ENCODE results near the gene CHADL. TPM values are rescaled to one million over a fixed set of nuclear protein-coding genes. Genes with fewer than 3 reads are reported as not detected.

Gene CHADL
- total and polyA plus RNA-seq, 4 donors: 1.00 to 4.2 (median 3.9) TPM

GRCh38 chr22:41239443-41240128 is 1.1 kb downstream of the CHADL start:
- WGBS, 2 donors: 85 to 87% methylated on average over 16 of the region's 16 CpGs
- no peak overlapping the region for H3K9ac ChIP-seq (ENCODE audit: insufficient read depth in 1 of 2, low read length in 2 of 2)
- ATAC-seq (ENCODE audit: insufficient read depth, low FRiP score): no peak
- H3K4me1 ChIP-seq (ENCODE audit: control insufficient read depth in 5 of 5, insufficient read depth in 5 of 5, low read length in 5 of 5): peaks cover 0 to 19% (median 0%) of the 10 kb centered on the region in 5 donors
- TF ChIP-seq CTCF (IDR thresholded peaks at IDR 0.05; ENCODE audit: control extremely low read depth, extremely low read depth): no peak
- no peaks in the 10 kb centered on the region for H3K27me3 ChIP-seq (ENCODE audit: control insufficient read depth in 3 of 3, insufficient read depth in 3 of 3, low read length in 2 of 3)
- H3K36me3 ChIP-seq (ENCODE audit: control insufficient read depth in 4 of 4, insufficient read depth in 4 of 4, low read length in 4 of 4): no peaks in the 10 kb centered on the region
- no peaks in the 10 kb centered on the region for H3K9me3 ChIP-seq (ENCODE audit: control insufficient read depth in 4 of 4, insufficient read depth in 3 of 4, low read length in 3 of 4)
- DNase-seq: no peak
- no peak overlapping the region for H3K27ac ChIP-seq (ENCODE audit: low read depth in 1 of 2, low read length in 1 of 2)
- no peak overlapping the region for H3K4me3 ChIP-seq

- no peaks in the 10 kb centered on the region for H3K27me3 ChIP-seq (ENCODE audit: control insufficient read depth in 3 of 3, insufficient read depth in 3 of 3, low read length in 2 of 3)
- no peaks in the 10 kb centered on the region for H3K36me3 ChIP-seq (ENCODE audit: control insufficient read depth in 4 of 4, insufficient read depth in 4 of 4, low read length in 4 of 4)
- ATAC-seq (ENCODE audit: insufficient read depth, low FRiP score) (no peak), DNase-seq (no peak)
- 95 to 97% methylated on average over 29 to 32 of the region's 32 CpGs for WGBS, 2 donors
- no peaks in the 10 kb centered on the region for H3K9me3 ChIP-seq (ENCODE audit: control insufficient read depth in 4 of 4, insufficient read depth in 3 of 4, low read length in 3 of 4)
- H3K4me3 ChIP-seq: no peak overlapping the region
- no peak overlapping the region for H3K27ac ChIP-seq (ENCODE audit: low read depth in 1 of 2, low read length in 1 of 2)
- no peak overlapping the region for H3K9ac ChIP-seq (ENCODE audit: insufficient read depth in 1 of 2, low read length in 2 of 2)
- TF ChIP-seq CTCF (IDR thresholded peaks at IDR 0.05; ENCODE audit: control extremely low read depth, extremely low read depth): no peak
- H3K4me1 ChIP-seq (ENCODE audit: control insufficient read depth in 5 of 5, insufficient read depth in 5 of 5, low read length in 5 of 5): peaks cover 0 to 19% (median 0%) of the 10 kb centered on the region in 5 donors
Measured at GRCh38 chr22:41238570-41239442, 1.9 kb downstream of the CHADL start.

- no peaks in the 10 kb centered on the region for H3K9me3 ChIP-seq (ENCODE audit: control insufficient read depth in 4 of 4, insufficient read depth in 3 of 4, low read length in 3 of 4)
- WGBS, 2 donors: 18 to 22% methylated on average over 67 to 97 of the region's 97 CpGs
- DNase-seq (peak; percentile 51 to 77 (median 71)), ATAC-seq (ENCODE audit: insufficient read depth, low FRiP score) (peak; percentile 90)
- TF ChIP-seq CTCF (IDR thresholded peaks at IDR 0.05; ENCODE audit: control extremely low read depth, extremely low read depth): peak; percentile 58
- H3K36me3 ChIP-seq (ENCODE audit: control insufficient read depth in 4 of 4, insufficient read depth in 4 of 4, low read length in 4 of 4): no peaks in the 10 kb centered on the region
- no peaks in the 10 kb centered on the region for H3K27me3 ChIP-seq (ENCODE audit: control insufficient read depth in 3 of 3, insufficient read depth in 3 of 3, low read length in 2 of 3)
- H3K4me3 ChIP-seq: peak overlapping the region; percentile 18
- no peak overlapping the region for H3K9ac ChIP-seq (ENCODE audit: insufficient read depth in 1 of 2, low read length in 2 of 2)
- peak overlapping the region in 1 of 2 donors; percentile 58 for H3K27ac ChIP-seq (ENCODE audit: low read depth in 1 of 2, low read length in 1 of 2)
- peaks cover 0 to 19% (median 0%) of the 10 kb centered on the region in 5 donors for H3K4me1 ChIP-seq (ENCODE audit: control insufficient read depth in 5 of 5, insufficient read depth in 5 of 5, low read length in 5 of 5)
Measured at GRCh38 chr22:41237707-41238569, 2.8 kb downstream of the CHADL start.
